Brain pericyte (primary cell): ENCODE results near the gene CDK14.

Experiments used
- DNase-seq: peaks from one replicate; pipeline ENCODE4 v3.0.0-alpha.2; 2012; ENCODE audit warnings: low read depth, low spot score

Gene CDK14

DNA sequence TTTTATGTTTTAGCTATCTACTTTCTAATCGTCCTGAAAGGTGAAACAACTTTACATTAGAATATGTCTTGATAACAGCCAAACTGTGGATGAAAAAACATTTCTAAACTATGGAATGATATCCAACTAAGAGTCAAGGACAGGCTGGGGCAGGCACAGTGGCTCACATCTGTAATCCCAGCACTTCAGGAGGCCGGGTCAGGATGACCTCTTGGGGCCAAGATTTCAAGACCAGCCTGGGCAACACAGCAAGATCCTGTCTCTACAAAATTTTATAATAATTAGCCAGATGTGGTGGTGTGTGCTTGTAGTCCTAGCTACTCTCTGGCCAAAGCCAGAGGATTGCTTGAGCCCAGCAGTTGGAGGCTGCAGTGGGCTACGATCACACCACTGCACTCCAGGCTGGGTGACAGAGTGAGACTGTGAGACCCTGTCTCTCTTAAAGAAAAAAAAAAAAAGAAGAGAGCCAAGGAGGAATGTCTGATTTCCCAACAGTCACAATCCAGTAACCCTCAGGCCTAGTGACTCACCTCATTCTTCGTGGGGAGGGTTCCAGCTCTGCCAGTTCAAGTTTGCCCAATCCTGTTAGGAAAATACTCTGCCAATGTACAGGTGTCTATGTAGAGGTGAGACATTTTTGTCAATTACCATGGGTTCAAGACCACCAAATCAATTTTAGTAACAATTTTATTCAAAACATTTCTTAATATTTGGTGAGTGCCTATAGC lies 653.5 kb downstream of the CDK14 start:
- no peak for DNase-seq

DNA sequence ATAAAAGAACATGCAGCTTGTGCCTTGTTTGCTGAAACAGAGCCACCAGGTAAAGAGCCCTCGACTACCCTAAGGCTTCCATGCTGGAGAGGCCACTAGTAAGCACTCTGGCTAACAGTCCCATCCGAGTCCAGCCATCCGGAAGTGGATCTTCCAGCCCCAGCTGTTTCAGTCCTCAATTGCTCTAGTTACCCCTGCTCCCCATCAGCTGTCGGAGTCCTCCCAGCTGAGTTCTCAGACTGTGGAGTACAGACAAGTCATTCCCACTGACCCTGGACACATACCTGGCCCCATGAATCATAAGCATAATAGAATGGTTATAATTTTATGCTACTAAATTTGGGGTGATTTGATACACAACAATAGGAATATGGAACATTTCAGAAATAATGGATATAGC lies 654.6 kb downstream of the CDK14 start:
- DNase-seq = no peak

DNA sequence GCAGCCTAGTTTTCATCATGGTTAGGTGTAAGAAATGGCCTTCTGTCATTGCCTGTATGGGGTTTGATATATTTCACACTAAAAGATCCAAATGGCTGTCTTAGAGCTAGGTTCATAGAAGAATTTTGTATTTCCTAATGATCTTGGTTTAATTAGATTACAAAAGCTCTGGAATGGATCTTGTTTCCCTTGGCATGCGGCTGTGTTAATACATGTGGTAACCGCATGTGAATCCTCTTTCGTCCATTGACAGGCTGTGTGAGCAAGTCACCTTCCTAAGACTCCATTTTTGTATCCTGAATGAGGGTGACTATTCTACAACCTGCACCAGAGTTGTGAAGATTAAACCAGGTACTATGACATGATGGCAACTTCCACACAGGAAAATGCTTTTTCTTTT lies 655.8 kb downstream of the CDK14 start:
- no peak for DNase-seq
